ENCODE data around the gene SEPTIN10.

GRCh38 chr2:109648041-109648527, 34.3 kb upstream of the SEPTIN10 start:
- TF ChIP-seq POLR2A (IDR thresholded peaks at IDR 0.05): no peak
- TF ChIP-seq CTCF (IDR thresholded peaks at IDR 0.05): no peak
